ENCODE results near the gene GNPDA1.

DNA sequence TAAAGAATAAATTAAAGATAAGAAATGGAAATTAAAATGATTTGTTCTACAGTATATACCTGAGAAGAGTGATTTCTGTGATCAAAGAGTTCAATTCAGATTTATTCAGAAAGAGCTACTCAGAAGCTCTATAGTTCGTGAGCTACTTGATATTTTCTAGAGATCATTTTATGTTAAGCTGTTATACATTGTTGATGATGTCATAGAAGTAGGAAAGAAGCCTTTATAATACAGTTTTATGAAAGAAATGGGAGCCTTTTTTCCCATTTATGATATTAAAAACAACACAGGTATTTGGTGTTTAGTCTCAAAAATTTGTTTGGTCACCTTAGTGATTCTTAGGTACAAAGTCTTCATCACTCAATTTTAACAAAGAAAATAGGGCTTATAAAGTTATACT, 23.1 kb downstream of the GNPDA1 start:
- TF ChIP-seq, protein P1, sequence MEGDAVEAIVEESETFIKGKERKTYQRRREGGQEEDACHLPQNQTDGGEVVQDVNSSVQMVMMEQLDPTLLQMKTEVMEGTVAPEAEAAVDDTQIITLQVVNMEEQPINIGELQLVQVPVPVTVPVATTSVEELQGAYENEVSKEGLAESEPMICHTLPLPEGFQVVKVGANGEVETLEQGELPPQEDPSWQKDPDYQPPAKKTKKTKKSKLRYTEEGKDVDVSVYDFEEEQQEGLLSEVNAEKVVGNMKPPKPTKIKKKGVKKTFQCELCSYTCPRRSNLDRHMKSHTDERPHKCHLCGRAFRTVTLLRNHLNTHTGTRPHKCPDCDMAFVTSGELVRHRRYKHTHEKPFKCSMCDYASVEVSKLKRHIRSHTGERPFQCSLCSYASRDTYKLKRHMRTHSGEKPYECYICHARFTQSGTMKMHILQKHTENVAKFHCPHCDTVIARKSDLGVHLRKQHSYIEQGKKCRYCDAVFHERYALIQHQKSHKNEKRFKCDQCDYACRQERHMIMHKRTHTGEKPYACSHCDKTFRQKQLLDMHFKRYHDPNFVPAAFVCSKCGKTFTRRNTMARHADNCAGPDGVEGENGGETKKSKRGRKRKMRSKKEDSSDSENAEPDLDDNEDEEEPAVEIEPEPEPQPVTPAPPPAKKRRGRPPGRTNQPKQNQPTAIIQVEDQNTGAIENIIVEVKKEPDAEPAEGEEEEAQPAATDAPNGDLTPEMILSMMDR (IDR thresholded peaks at IDR 0.05): no peak
- no peak for TF ChIP-seq POLR2AphosphoS5 (IDR thresholded peaks at IDR 0.05; ENCODE audit: insufficient read depth in 1 of 2, low read depth in 1 of 2)

Data from vagina (tissue), 2 donors.